GM21360 (cell line): Measurements from ENCODE around the gene OR6P1.

Experiments
- ATAC-seq: cut with Tn5 transposase; IDR thresholded peaks from one replicate; pipeline ENCODE4 v1.9.1; 2021; ENCODE audit warnings: mild to moderate bottlenecking, moderate library complexity; ENCODE audit not compliant: unreplicated experiment

The OR6P1 gene, protein sequence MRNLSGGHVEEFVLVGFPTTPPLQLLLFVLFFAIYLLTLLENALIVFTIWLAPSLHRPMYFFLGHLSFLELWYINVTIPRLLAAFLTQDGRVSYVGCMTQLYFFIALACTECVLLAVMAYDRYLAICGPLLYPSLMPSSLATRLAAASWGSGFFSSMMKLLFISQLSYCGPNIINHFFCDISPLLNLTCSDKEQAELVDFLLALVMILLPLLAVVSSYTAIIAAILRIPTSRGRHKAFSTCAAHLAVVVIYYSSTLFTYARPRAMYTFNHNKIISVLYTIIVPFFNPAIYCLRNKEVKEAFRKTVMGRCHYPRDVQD

GRCh38 chr1:158570480-158570879 is at the start of gene OR6P1:
TSS of gene OR6P1 (minus strand) at chr1:158570580. CDS start at chr1:158563604, 6,976 bp downstream.
- no peak for ATAC-seq

DNA sequence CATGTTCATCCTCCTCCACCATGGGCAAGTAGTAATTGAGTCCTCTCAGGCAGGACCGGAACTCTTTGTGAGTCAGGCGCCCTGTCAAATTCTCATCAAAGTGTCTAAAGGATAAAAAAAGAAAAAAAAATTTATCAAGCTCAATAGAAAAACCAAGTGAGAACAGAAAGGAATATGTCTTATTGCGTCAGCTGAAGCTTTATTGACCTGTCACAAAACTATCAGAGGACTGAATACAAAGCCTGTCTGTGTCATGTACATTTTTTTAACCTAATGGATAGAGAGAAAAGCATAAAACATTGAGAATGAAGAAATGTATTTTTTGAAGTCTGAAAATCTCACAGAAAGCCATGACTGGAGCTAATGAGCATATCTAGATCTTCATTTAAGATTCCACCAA is 43.4 kb upstream of the OR6P1 start:
- ATAC-seq: no peak

- ATAC-seq: no peak
These were observed 41.5 kb upstream of the OR6P1 start for GRCh38 chr1:158611916-158612315.

DNA sequence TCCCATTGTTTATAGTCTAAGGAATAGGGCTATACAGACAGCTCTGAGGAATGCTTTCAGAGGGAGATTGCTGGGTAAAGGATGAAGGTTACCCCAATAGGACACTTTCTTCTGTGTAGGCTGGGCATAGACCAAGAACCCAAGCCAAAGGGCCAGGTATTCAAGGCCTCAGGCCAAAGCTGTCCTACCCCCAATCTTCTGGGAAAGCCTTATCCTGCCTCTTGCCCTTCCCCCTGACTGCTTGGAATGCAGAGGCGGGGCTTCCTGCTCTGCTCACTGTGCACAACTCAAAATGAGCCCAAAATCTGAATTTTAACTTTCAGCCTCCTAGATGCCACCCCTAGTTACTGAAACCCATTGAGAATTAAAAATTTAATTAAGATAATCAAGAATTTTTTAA is 36.9 kb upstream of the OR6P1 start:
- no peak for ATAC-seq

- ATAC-seq: no peak
These were observed 34.6 kb upstream of the OR6P1 start, which contains the start of gene OR10Z1 for GRCh38 chr1:158604968-158605367. TSS of gene OR10Z1 (plus strand) at chr1:158605268. CDS start at chr1:158606439, 1,171 bp downstream.

GRCh38 chr1:158600735-158601134 is 30.4 kb upstream of the OR6P1 start:
- ATAC-seq: no peak

- ATAC-seq: no peak
These were observed 16.6 kb upstream of the OR6P1 start for GRCh38 chr1:158586942-158587341.

- ATAC-seq: no peak
These were observed 13.6 kb upstream of the OR6P1 start for GRCh38 chr1:158583962-158584361.

DNA sequence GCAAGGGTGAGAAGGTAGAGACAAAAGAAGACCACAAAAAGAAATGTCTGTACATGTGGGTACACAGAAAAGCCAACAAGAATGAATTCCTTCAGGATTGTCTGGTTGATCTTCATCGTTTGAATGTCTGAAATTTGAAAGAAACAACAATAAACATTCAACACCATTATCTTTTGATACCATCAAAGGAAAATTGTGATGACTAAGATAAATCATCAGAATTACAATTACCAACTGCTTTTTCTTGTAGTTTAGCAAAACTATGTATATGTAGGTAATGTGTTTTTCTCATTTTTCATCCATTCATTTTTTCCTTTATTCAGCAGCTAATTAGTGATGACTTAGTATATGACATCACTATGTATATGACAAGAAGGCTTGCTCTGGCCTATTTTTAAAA is 9.4 kb upstream of the OR6P1 start, which contains the start of gene OR10X1:
Gene OR10X1, minus strand, starts transcription at position 167 of the 400 bp plus-strand sequence. Its CDS starts 0 bp downstream, at position 167.
- no peak for ATAC-seq

- no peak for ATAC-seq
These were observed 7.2 kb upstream of the OR6P1 start for GRCh38 chr1:158577561-158577960.

DNA sequence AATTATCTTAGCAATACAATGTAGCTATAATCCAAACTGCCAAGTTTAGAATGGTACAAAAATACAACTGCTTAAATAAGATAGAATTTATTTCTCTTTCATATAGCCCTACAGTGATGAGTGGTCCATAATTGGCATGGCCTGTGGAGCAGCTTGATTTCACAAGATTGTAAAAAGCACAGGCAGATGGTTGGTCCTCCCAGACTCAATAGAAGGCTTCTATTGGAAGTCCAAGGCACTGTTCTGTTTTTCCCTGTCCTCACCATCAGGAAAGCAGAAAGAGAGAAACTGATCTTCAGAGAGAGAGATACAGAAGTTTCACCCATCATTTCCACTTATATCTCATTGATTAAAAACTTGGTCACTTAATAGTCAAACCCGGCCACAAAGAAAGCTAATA is 1.8 kb upstream of the OR6P1 start:
- ATAC-seq: no peak

DNA sequence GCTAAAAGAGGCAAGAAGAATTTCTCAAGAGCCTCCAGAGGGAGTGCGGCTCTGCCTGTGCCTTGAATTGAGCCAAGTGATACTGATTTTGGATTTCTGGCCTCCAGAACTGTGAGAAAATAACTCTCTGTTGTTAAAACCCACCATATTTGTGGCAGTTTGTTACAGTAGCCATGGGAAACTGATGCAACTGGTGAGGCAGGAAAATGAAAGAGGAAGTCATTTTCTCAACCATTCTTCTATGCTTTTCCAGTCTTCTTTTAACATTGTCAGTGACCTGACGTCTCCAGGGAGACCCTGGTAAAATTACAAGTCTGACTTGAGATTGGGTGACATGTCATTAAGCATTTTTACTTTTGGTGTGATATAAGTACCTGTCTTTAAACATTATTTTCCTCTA is 5.8 kb downstream of the OR6P1 start:
- no peak for ATAC-seq

GRCh38 chr1:158563853-158564252 is 6.5 kb downstream of the OR6P1 start:
- ATAC-seq: no peak

- no peak for ATAC-seq
These were observed 10.7 kb downstream of the OR6P1 start for GRCh38 chr1:158559696-158560095.

DNA sequence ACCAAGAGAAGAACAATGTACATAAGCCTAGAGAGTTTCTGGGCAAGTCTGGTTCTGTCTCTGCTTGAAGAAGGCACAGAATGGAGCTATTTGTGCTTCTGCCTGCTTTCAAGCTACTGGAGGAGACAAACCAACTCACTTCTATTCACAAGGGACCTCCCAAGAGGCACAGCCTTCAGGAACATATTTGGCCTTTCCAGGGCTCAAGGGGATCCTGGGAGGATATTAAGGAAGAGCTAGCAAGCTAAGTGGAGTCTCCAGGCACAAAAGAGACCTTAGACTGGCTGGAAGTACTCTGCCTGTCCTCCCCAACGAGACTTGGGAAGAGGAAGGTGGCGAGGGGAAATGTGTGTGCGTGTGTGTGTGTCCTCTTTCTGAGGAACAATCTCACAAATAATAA is 16.0 kb downstream of the OR6P1 start, which contains the start of gene OR6Y1:
Gene OR6Y1, minus strand, starts transcription at position 54 of the 400 bp plus-strand sequence. CDS start 6,300 bp downstream, outside the sequence.
- no peak for ATAC-seq

DNA sequence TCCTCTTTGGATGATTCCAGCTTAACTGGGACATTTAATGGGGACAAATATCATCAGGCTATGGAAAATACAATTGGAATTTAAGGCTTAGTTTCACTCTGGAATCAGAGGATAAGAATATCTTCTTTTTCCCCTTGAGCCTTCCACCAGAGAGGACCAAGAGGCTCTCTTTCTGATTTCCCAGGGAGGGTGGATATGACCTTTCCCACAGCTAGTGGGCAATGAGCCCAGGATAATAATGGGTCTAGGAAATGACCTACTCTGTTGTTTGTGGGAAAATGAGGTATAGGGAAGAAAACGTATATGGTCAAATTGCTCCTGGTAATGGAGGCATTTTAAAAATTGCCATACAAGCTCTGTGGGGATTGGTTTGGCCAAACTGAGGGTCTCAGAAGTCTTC is 18.1 kb downstream of the OR6P1 start:
- no peak for ATAC-seq

DNA sequence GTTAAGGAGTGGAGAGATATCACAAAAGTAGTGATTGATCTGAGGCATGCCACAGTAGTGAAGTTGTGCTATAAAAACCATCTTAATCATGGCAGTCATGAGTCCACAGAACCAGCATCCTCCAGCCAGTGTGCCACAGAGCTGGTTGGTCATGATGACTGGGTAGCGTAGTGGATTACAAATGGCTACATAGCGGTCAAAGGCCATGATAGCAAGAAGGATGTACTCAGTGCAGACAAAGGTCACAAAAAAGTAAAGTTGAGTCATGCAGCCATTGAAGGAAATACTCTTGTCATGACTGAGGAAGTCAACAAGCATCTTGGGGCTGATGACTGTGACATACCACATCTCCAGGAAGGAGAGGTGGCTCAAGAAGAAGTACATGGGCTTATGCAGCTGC is 22.8 kb downstream of the OR6P1 start:
- ATAC-seq: no peak

DNA sequence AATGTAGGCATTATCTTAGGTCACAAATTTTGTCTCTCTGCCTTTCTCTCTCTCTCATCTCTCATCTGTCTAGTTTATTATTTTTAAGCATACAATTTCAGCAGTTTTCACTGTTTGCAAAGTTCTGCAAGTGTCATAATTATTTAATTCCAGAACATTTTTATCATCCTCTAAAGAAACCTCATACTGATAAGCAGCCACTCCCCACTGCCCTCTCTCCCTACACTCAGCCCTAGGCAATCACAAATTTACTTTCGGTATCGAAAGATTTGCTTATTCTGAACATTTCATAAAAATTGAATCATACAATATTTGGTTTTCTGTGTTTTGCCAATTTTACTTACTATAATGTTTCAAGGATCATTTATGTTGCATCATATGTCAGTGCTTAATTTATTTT is 32.8 kb downstream of the OR6P1 start:
- ATAC-seq: no peak

- no peak for ATAC-seq
These were observed 35.9 kb downstream of the OR6P1 start for GRCh38 chr1:158534496-158534895.

DNA sequence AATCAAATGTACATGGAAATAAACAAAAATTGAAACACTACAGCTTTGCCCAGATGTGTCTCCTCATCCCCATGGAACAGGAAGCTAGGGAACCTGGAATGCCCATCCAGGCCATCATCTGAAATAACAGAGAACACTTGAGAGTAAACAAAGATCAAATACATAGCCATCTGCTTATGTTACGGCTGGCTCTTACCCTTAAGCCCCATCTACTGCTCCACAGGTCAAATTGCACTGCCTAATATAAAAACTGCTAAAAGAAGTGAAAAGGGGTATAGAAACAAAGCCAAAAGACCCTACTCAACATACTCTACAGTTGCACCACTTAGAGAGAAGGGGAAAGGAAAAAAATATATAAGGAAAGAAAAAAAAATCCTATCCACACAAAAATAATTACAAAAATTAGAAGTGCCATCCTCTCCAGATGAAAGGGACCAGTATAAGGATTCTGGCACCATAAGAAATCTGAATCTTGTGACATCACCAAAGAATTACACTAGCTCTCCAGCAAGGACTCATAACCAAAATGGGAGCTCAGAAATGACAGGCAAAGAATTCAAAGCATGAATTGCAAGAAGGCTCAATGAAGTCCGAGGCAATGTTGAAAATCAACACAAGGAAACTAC is 43.1 kb downstream of the OR6P1 start:
- ATAC-seq: no peak

- no peak for ATAC-seq
These were observed 48.7 kb downstream of the OR6P1 start for GRCh38 chr1:158521666-158522058.

- no peak for ATAC-seq
These were observed 49.3 kb downstream of the OR6P1 start for GRCh38 chr1:158520955-158521665.
